ENCODE results near the gene CA4. TPM values are rescaled to one million over a fixed set of nuclear protein-coding genes. Genes with fewer than 3 reads are reported as not detected.
A peak's percentile ranks its signal among the peaks of the same experiment; 100 is the strongest.
"Not testable (repeated sequence)": the region's sequence is repeated elsewhere in the genome, so short reads cannot be mapped to it uniquely, and the experiment has no call there.

The CA4 gene
- total RNA-seq, 1 donor, result not detected

GRCh38 chr17:60170835-60171752 lies 21.3 kb downstream of the CA4 start:
- no peak for DNase-seq (ENCODE audit: low read depth)
- H3K4me3 ChIP-seq (ENCODE audit: low read depth, low read length), result no peak overlapping the region
- TF ChIP-seq CTCF (IDR thresholded peaks at IDR 0.05; ENCODE audit: insufficient read depth, low read depth, low read length), result no peak

DNA sequence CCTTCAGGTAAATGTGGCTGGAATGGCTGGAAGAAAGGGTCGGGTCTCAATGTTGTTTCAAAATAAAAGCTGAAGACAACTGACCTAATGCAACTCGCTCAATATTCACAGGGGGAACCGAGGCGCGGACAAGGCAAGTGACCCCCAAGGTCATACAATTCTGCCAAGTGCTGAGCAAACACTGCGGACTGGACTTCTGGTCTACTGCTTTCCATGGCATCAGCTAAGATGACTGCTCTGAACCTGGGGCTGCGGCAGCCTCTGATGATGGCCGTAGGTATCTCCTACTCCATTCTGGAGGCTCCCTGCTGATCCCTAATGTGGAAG lies 21.9 kb downstream of the CA4 start:
- TF ChIP-seq CTCF (IDR thresholded peaks at IDR 0.05; ENCODE audit: insufficient read depth, low read depth, low read length), result no peak
- DNase-seq (ENCODE audit: low read depth), result no peak
- H3K4me3 ChIP-seq (ENCODE audit: low read depth, low read length), result no peak overlapping the region

GRCh38 chr17:60173304-60173819 lies 23.6 kb downstream of the CA4 start:
- peak; percentile 13 for DNase-seq (ENCODE audit: low read depth)
- TF ChIP-seq CTCF (IDR thresholded peaks at IDR 0.05; ENCODE audit: insufficient read depth, low read depth, low read length), result no peak
- H3K4me3 ChIP-seq (ENCODE audit: low read depth, low read length), result no peak overlapping the region

GRCh38 chr17:60174035-60174434 lies 24.3 kb downstream of the CA4 start:
- no peak for TF ChIP-seq CTCF (IDR thresholded peaks at IDR 0.05; ENCODE audit: insufficient read depth, low read depth, low read length)
- DNase-seq (ENCODE audit: low read depth), result no peak
- no peak overlapping the region for H3K4me3 ChIP-seq (ENCODE audit: low read depth, low read length)

GRCh38 chr17:60174767-60175166 lies 25.0 kb downstream of the CA4 start:
- not testable (repeated sequence) for DNase-seq (ENCODE audit: low read depth); H3K4me3 ChIP-seq (ENCODE audit: low read depth, low read length)
- TF ChIP-seq CTCF (IDR thresholded peaks at IDR 0.05; ENCODE audit: insufficient read depth, low read depth, low read length), result peak; percentile 30

DNA sequence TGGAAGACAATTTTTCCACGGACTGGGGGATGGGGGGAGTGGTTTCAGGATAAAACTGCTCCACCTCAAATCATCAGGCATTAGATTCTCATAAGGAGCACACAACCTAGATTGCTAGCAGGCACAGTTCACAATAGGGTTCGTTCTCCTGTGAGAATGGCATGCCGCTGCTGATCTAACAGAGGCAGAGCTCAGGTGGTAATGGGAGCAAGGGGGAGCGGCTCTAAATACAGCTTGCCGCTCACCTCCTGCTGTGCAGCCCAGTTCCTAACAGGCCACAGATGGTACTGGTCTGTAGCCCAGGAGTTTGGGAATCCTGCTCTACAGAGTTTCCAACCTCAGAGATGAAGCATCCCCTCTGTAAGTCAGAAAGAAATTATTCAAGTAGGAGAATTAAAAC lies 27.0 kb downstream of the CA4 start:
- H3K4me3 ChIP-seq (ENCODE audit: low read depth, low read length), result not testable (repeated sequence)

DNA sequence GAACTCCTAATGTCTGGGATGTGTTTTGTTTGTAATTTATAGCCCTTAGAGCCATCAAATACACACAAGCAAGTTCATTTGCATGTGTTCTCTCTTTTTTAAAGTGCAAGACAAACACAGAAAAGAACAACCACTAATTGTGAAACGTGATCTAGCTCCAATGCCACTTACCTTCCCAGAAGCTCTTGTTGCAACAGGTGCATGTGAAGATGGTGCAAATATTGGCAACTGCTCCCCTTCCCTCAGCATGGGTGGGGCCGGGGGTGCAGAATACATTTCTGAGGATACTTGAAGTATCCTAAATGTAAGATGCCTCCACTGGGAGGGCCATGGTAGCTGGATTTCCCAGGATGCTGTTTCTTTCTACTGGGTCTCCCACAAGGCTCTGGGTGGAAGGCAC lies 28.4 kb downstream of the CA4 start:
- H3K4me3 ChIP-seq (ENCODE audit: low read depth, low read length); DNase-seq (ENCODE audit: low read depth): not testable (repeated sequence)

More for the DNA sequence above, 27.0 kb downstream of the CA4 start:
- not testable (repeated sequence) for DNase-seq (ENCODE audit: low read depth)

DNA sequence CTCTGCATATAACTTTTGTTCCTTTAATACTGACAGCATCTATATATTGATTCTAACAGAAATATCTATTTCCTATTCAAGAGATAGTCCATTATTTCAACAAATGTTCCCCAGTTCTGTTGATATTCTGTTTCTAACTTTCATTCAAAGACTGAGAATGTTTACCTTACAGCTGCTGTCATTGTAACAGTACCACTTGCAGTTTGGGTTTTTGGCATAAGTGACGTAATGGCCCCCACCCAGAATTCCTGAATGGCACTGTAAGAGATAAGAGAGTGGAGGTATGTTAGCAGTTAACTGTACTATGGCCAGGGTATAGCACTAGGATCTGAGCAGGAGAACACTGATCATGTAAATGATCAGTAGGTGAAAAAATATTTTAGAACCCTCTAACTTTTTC lies 30.6 kb downstream of the CA4 start:
- DNase-seq (ENCODE audit: low read depth); H3K4me3 ChIP-seq (ENCODE audit: low read depth, low read length): not testable (repeated sequence)

DNA sequence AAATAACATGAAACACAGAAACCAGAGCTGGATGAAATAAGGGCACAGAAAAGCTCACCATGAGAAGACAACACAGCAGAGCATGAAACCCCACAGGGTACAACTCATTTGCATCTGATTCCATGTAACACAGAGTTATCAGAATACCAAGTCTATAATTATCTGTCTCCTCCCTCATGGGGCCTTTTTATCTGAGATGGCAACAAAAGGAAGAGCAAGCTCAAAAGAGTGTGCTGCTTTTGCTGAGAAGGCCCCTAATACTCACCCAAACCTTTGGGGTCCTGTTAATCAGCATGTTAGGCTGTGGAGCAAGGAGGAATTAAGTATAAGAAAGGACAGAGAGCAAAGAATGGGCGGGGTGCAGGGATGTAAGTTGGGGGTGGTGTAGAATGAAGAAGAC lies 36.6 kb downstream of the CA4 start:
- DNase-seq (ENCODE audit: low read depth); H3K4me3 ChIP-seq (ENCODE audit: low read depth, low read length): not testable (repeated sequence)

GRCh38 chr17:60186846-60187745 lies 37.3 kb downstream of the CA4 start:
- peak; percentile 81 for DNase-seq (ENCODE audit: low read depth)
- H3K4me3 ChIP-seq (ENCODE audit: low read depth, low read length), result not testable (repeated sequence)
